Peyer's patch (tissue), 4 donors: ENCODE data around the gene CTCF.
A peak's percentile ranks its signal among the peaks of the same experiment; 100 is the strongest.

Experiments used
- POLR2A ChIP-seq, 2 donors: fragments of 450-650 bp; IDR thresholded peaks; one replicate each; pipeline ENCODE4 v1.5.1; 2017; ENCODE audit warnings: antibody characterized with exemption in 2 of 2, mild to moderate bottlenecking in 2 of 2, moderate library complexity in 2 of 2
- TF ChIP-seq, protein P1 (sequence below), 6 experiments: fragments of 450-650 bp in 4 of 6; fragments of 200-600 bp in 2 of 6; sonication (generic) in 1 of 6; IDR thresholded peaks; one replicate each; pipeline ENCODE4 v1.5.1; 2017 to 2019; ENCODE audit warnings: antibody characterized with exemption in 6 of 6, mild to moderate bottlenecking in 3 of 6, moderate library complexity in 1 of 6

DNA sequence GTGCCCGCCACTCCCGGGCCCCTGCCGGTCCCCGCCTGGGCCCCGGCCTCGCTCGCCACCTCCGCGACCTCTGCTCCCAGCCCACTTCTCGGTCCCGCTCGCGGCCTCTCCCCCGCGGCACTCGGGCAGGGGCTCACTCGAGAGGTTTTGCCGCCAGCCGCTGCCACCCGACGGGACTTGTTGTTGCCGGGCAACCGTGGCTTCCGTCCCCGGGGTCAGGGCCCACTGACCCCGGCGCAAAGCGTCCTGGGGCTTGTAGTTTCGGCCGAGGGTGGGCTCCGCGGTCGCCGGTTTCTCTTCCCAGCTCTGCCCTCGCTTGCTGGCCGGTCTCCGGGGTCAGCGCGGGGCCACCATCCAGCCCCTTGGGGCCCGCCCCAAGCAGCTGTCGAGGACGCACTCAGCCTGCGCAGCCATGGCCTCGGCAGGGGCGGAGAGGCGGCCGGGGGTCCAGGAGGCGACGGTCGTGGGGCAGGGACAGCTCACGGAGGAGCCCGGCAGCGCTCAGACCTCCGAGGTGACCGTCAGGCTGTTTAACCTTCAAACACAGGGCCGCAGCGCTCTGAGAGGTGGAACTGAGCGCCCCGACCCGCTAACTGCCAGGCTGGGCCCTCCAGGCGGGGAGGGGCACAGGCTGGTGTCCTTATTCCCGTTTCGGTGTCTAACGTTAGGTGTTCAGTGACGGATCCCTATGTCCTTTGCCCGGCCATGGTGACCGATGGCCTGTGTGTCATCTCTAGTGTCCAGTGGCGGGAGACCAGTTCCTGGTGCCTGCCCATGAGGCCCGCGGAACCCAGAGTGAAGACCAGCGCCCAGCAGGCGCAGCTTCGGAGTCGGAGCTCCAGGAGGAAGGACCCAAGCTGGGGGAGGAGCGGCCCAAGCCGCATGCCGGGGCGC lies 104.5 kb downstream of the CTCF start, which contains the start of the genes C16orf86 and ENKD1:
- TF ChIP-seq, protein P1, sequence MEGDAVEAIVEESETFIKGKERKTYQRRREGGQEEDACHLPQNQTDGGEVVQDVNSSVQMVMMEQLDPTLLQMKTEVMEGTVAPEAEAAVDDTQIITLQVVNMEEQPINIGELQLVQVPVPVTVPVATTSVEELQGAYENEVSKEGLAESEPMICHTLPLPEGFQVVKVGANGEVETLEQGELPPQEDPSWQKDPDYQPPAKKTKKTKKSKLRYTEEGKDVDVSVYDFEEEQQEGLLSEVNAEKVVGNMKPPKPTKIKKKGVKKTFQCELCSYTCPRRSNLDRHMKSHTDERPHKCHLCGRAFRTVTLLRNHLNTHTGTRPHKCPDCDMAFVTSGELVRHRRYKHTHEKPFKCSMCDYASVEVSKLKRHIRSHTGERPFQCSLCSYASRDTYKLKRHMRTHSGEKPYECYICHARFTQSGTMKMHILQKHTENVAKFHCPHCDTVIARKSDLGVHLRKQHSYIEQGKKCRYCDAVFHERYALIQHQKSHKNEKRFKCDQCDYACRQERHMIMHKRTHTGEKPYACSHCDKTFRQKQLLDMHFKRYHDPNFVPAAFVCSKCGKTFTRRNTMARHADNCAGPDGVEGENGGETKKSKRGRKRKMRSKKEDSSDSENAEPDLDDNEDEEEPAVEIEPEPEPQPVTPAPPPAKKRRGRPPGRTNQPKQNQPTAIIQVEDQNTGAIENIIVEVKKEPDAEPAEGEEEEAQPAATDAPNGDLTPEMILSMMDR (IDR thresholded peaks at IDR 0.05), result no peak
- peak in 1 of 2 donors; percentile 3 for TF ChIP-seq POLR2A (IDR thresholded peaks at IDR 0.05)
